DMS53 treated with DMSO at 0.1 percent for 48 hours (cell line): ENCODE measurements around the gene OR51I2.

ENCODE experiments used
- DNase-seq: peaks from one replicate; lab custom pipeline; 2025; ENCODE audit not compliant: unreplicated experiment; lab: John Stamatoyannopoulos, UW

Gene OR51I2

GRCh38 chr11:5449023-5449422 lies at the start of gene OR51I2:
Gene OR51I2 (plus strand): TSS chr11:5449323. CDS start chr11:5453489, 4,166 bp downstream.
- no peak for DNase-seq

GRCh38 chr11:5405173-5405572 lies 44.0 kb upstream of the OR51I2 start:
- no peak for DNase-seq

- DNase-seq, result no peak
Observed at GRCh38 chr11:5420993-5421392, 28.1 kb upstream of the OR51I2 start.

- DNase-seq, result no peak
Observed at GRCh38 chr11:5421811-5422210, 27.3 kb upstream of the OR51I2 start, which contains the start of gene OR51Q1. Gene OR51Q1 (plus strand): TSS chr11:5422111. CDS start chr11:5422201, 90 bp downstream.

- DNase-seq, result no peak
Observed at GRCh38 chr11:5423131-5423530, 26.0 kb upstream of the OR51I2 start.

GRCh38 chr11:5441414-5441813 lies 7.7 kb upstream of the OR51I2 start, which contains the start of gene OR51I1:
Gene OR51I1 (minus strand): TSS chr11:5441514. CDS start chr11:5441514, 0 bp downstream.
- no peak for DNase-seq

- DNase-seq, result no peak
Observed at GRCh38 chr11:5443835-5444393, 5.2 kb upstream of the OR51I2 start.

- DNase-seq, result no peak
Observed at GRCh38 chr11:5449432-5449831, 309 bp downstream of the OR51I2 start.

GRCh38 chr11:5460983-5461621 lies 12.0 kb downstream of the OR51I2 start:
- DNase-seq, result no peak

GRCh38 chr11:5467527-5467926 lies 18.4 kb downstream of the OR51I2 start:
- no peak for DNase-seq

GRCh38 chr11:5473921-5474320 lies 24.8 kb downstream of the OR51I2 start:
- no peak for DNase-seq

GRCh38 chr11:5476186-5476819 lies 27.2 kb downstream of the OR51I2 start:
- peak; percentile 50 for DNase-seq

- no peak for DNase-seq
Observed at GRCh38 chr11:5486003-5486402, 36.9 kb downstream of the OR51I2 start.

GRCh38 chr11:5486421-5486820 lies 37.3 kb downstream of the OR51I2 start:
- DNase-seq, result no peak

- DNase-seq, result no peak
Observed at GRCh38 chr11:5488385-5488784, 39.3 kb downstream of the OR51I2 start, which contains the start of gene OR52D1. Gene OR52D1 (plus strand): TSS chr11:5488685. CDS start chr11:5488707, 22 bp downstream.

- no peak for DNase-seq
Observed at GRCh38 chr11:5488798-5489399, 39.8 kb downstream of the OR51I2 start.

- DNase-seq, result no peak
Observed at GRCh38 chr11:5489576-5490357, 40.6 kb downstream of the OR51I2 start.

- no peak for DNase-seq
Observed at GRCh38 chr11:5499671-5500070, 50.5 kb downstream of the OR51I2 start.

- DNase-seq, result no peak
Observed at GRCh38 chr11:5500393-5500801, 51.3 kb downstream of the OR51I2 start.

- DNase-seq, result no peak
Observed at GRCh38 chr11:5504403-5504921, 55.3 kb downstream of the OR51I2 start.
